ENCODE results near the gene RUNX3.

- no peak for TF ChIP-seq NR2C2 (CRISPR knock-in tag; IDR thresholded peaks at IDR 0.05)
- TF ChIP-seq KAT7 (CRISPR knock-in tag; IDR thresholded peaks at IDR 0.05; ENCODE audit: borderline replicate concordance) = no peak
- TF ChIP-seq, protein P1, sequence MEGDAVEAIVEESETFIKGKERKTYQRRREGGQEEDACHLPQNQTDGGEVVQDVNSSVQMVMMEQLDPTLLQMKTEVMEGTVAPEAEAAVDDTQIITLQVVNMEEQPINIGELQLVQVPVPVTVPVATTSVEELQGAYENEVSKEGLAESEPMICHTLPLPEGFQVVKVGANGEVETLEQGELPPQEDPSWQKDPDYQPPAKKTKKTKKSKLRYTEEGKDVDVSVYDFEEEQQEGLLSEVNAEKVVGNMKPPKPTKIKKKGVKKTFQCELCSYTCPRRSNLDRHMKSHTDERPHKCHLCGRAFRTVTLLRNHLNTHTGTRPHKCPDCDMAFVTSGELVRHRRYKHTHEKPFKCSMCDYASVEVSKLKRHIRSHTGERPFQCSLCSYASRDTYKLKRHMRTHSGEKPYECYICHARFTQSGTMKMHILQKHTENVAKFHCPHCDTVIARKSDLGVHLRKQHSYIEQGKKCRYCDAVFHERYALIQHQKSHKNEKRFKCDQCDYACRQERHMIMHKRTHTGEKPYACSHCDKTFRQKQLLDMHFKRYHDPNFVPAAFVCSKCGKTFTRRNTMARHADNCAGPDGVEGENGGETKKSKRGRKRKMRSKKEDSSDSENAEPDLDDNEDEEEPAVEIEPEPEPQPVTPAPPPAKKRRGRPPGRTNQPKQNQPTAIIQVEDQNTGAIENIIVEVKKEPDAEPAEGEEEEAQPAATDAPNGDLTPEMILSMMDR (IDR thresholded peaks at IDR 0.05) = no peak
- no peak for TF ChIP-seq USF2 (CRISPR knock-in tag; IDR thresholded peaks at IDR 0.05)
- TF ChIP-seq CREB1 (CRISPR knock-in tag; IDR thresholded peaks at IDR 0.05) = no peak
- no peak for TF ChIP-seq MYBL2 (CRISPR knock-in tag; IDR thresholded peaks at IDR 0.05)
- TF ChIP-seq TEAD1 (CRISPR knock-in tag; IDR thresholded peaks at IDR 0.05) = no peak
- TF ChIP-seq SP1 (CRISPR knock-in tag; conservative IDR thresholded peaks at IDR 0.05) = no peak
- TF ChIP-seq ZNF317 (CRISPR knock-in tag; IDR thresholded peaks at IDR 0.05; ENCODE audit: borderline replicate concordance, low read depth) = no peak
- no peak for TF ChIP-seq ZNF232 (CRISPR knock-in tag; IDR thresholded peaks at IDR 0.05)
- TF ChIP-seq ETV6 (CRISPR knock-in tag; IDR thresholded peaks at IDR 0.05) = no peak
- TF ChIP-seq MAX (CRISPR knock-in tag; IDR thresholded peaks at IDR 0.05) = no peak
Measured at GRCh38 chr1:24890887-24891286, 39.2 kb downstream of the RUNX3 start.

Data from WTC11 (cell line).